Measurements from ENCODE around the gene CAMTA2. TPM values are rescaled to one million over a fixed set of nuclear protein-coding genes. Genes with fewer than 3 reads are reported as not detected.
"Not testable (repeated sequence)": the region's sequence is repeated elsewhere in the genome, so short reads cannot be mapped to it uniquely, and the experiment has no call there.

Gene CAMTA2
- total RNA-seq, 1 donor from 2014 or later, result 90.2 TPM

DNA sequence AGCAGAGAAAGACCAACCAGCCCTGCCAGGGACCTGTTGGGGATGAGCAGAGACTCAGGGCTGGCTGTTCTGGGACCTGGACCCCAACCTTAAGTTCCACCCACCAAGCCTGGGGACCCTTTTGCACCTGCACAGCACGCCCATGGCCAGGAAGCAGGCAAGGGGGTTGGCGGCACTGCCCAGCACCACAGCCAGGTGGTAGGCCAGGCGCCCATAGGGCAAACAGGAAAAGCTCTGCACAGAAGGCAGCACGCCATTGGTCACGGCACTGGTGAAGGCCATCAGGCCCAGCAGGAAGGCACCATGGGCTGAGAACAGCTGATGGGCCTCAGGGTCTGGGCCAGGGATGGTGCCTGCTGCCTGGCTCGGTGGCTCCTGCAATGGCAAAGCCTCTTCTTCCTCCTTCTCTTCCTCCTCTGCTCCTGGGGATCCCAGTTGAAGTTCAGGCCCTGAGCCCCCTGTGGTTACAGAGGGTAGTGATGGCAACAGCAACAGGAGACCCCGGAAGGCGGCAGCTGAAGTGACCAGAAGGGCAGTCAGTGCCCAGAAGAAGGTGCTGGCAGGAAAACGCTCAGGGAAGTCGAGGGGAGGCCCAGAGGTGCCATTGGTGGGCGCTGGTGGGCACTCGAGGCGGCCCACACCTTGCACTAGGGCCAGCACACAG, 46.0 kb upstream of the CAMTA2 start:
- TF ChIP-seq, protein P1, sequence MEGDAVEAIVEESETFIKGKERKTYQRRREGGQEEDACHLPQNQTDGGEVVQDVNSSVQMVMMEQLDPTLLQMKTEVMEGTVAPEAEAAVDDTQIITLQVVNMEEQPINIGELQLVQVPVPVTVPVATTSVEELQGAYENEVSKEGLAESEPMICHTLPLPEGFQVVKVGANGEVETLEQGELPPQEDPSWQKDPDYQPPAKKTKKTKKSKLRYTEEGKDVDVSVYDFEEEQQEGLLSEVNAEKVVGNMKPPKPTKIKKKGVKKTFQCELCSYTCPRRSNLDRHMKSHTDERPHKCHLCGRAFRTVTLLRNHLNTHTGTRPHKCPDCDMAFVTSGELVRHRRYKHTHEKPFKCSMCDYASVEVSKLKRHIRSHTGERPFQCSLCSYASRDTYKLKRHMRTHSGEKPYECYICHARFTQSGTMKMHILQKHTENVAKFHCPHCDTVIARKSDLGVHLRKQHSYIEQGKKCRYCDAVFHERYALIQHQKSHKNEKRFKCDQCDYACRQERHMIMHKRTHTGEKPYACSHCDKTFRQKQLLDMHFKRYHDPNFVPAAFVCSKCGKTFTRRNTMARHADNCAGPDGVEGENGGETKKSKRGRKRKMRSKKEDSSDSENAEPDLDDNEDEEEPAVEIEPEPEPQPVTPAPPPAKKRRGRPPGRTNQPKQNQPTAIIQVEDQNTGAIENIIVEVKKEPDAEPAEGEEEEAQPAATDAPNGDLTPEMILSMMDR (IDR thresholded peaks at IDR 0.05), result no peak
- no peaks in the 10 kb centered on the region for H3K36me3 Mint-ChIP-seq (ENCODE audit: low read depth)
- H3K4me3 Mint-ChIP-seq (ENCODE audit: unreplicated experiment), result no peak overlapping the region
- no peaks in the 10 kb centered on the region for H3K9me3 Mint-ChIP-seq (ENCODE audit: low read depth)
- H3K27me3 Mint-ChIP-seq (ENCODE audit: low read depth), result peaks cover 5% of the 10 kb centered on the region
- no peak overlapping the region for H3K27ac Mint-ChIP-seq (ENCODE audit: unreplicated experiment)
- no peak for DNase-seq (ENCODE audit: low spot score)
- peaks cover 10% of the 10 kb centered on the region for H3K4me1 Mint-ChIP-seq (ENCODE audit: low read depth)

DNA sequence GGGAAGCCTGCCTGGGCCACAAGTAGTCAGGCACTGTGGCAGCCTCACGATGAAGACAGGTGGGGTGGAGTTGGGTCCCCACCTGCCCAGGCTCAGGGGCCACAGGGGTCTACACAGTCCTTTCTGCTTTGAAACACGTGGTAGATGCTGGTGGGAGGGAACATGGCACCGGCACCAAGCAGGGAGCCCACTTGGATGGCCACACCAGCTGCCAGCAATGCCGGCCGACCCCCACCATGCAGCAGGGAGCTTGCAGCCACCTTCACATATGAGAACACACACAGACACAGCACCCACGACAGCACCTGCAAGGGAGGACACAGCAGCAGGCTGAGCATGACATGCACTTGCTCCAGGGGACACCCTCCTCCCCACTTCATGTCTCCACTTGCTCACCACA, 45.4 kb upstream of the CAMTA2 start:
- Mint-ChIP-seq H3K9me3 (ENCODE audit: low read depth) (no peaks in the 10 kb centered on the region), H3K4me3 (ENCODE audit: unreplicated experiment) (no peak overlapping the region), H3K27ac (ENCODE audit: unreplicated experiment) (no peak overlapping the region), H3K27me3 (ENCODE audit: low read depth) (peaks cover 5% of the 10 kb centered on the region), H3K4me1 (ENCODE audit: low read depth) (peaks cover 10% of the 10 kb centered on the region), H3K36me3 (ENCODE audit: low read depth) (no peaks in the 10 kb centered on the region)
- TF ChIP-seq, protein P1 (IDR thresholded peaks at IDR 0.05), result no peak
- no peak for DNase-seq (ENCODE audit: low spot score)

DNA sequence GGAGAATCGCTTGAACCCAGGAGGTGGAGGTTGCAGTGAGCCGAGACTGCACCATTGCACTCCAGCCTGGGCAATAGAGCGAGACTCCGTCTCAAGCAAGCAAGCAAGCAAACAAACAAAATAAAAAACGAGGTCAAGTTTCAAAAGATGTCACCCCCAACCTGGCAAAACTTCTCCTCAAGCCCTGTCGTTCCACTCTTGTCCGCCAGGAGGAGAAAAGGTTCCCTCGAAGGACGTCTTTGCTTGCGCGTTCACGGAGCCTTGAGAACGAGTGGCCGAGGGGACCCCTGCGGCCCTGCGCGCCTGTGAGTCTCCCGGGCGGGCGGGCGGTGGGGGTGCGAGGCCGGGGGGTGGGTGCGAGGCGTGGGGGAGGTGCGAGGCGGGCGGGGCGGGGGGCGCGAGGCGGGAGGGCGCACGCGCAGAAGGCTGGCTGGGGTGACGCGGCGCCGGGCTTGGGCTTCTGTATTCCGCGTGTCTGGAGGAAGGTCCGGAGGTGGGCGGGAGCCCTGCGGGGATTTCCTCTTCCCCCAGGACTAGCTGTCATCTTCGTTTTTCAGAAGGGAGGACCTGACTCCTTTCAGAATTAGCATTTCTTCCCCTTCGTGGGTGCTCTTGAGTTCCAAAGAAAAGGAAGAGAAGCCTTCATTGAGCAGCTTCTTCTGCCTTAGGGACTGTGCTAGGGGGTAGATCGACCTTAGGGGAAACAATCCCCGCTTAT, 44.0 kb upstream of the CAMTA2 start:
- peaks cover 5% of the 10 kb centered on the region for H3K27me3 Mint-ChIP-seq (ENCODE audit: low read depth)
- TF ChIP-seq, protein P1 (IDR thresholded peaks at IDR 0.05), result peak; percentile 83
- peak overlapping the region; percentile 72 for H3K4me3 Mint-ChIP-seq (ENCODE audit: unreplicated experiment)
- no peaks in the 10 kb centered on the region for H3K36me3 Mint-ChIP-seq (ENCODE audit: low read depth)
- H3K9me3 Mint-ChIP-seq (ENCODE audit: low read depth), result no peaks in the 10 kb centered on the region
- peaks cover 10% of the 10 kb centered on the region for H3K4me1 Mint-ChIP-seq (ENCODE audit: low read depth)
- no peak for DNase-seq (ENCODE audit: low spot score)
- H3K27ac Mint-ChIP-seq (ENCODE audit: unreplicated experiment), result peak overlapping the region; percentile 75

DNA sequence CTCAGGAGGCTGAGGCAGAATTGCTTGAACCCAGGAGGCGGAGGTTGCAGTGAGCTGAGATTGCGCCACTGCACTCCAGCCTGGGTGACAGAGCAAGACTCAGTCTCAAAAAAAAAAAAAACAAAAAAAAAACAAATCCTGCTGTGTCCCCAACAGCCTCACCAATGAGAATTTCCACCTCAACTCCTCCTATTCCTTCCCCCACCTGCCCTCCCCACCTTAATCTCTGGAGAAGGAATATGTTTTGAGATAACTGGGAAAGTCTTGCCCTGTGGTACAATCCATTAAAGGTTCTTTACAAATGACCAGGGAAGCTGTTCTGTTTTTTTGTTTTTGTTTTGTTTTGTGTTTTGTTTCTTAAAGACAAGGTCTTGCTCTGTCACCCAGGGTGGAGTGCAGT, 42.7 kb upstream of the CAMTA2 start:
- not testable (repeated sequence) for H3K27me3 Mint-ChIP-seq (ENCODE audit: low read depth); DNase-seq (ENCODE audit: low spot score); H3K36me3 Mint-ChIP-seq (ENCODE audit: low read depth); H3K4me1 Mint-ChIP-seq (ENCODE audit: low read depth); H3K9me3 Mint-ChIP-seq (ENCODE audit: low read depth); H3K4me3 Mint-ChIP-seq (ENCODE audit: unreplicated experiment); H3K27ac Mint-ChIP-seq (ENCODE audit: unreplicated experiment)

DNA sequence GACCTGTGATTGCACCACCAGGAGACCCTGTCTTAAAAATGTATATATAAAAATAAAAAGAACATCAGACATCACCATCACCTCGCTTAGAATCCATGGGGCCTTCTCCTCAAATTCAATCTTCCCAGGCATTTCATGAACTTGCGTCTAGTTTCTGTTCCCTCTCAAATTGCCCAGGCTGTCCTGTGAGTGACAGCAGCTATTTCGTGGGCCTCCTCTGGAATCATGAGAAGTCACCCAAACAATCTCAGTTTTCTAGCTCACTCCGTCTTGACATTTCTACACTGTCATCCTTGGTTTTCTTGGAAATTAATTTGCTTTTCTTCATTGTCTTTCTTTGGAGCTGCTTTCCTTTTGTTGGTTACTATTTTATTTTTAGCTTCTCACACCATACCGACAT, 40.4 kb upstream of the CAMTA2 start:
- TF ChIP-seq, protein P1 (IDR thresholded peaks at IDR 0.05), result no peak
- Mint-ChIP-seq H3K4me1 (ENCODE audit: low read depth) (peaks cover 10% of the 10 kb centered on the region), H3K9me3 (ENCODE audit: low read depth) (no peaks in the 10 kb centered on the region), H3K27me3 (ENCODE audit: low read depth) (no peaks in the 10 kb centered on the region), H3K27ac (ENCODE audit: unreplicated experiment) (no peak overlapping the region), H3K4me3 (ENCODE audit: unreplicated experiment) (no peak overlapping the region), H3K36me3 (ENCODE audit: low read depth) (peaks cover 9% of the 10 kb centered on the region)
- no peak for DNase-seq (ENCODE audit: low spot score)

Measured in chondrocyte (in vitro differentiated cells).